ENCODE results near the gene SLCO1C1.

Gene SLCO1C1

GRCh38 chr12:20800160-20800559, 105.0 kb downstream of the SLCO1C1 start:
- no peak for FAIRE-seq

GRCh38 chr12:20801035-20801434, 105.9 kb downstream of the SLCO1C1 start:
- no peak for FAIRE-seq
